Transverse colon (tissue), 4 donors: ENCODE measurements around the gene NHS. TPM values are rescaled to one million over a fixed set of nuclear protein-coding genes. Genes with fewer than 3 reads are reported as not detected.

Experiments
- DNase-seq: peaks from one replicate; pipeline ENCODE4 v3.0.0-alpha.2; 2019
- H3K27ac ChIP-seq, 4 donors: fragments of 200-600 bp; sonication (generic); 2 replicates each; pipeline ENCODE4 v1.5.1; 2016 to 2018; ENCODE audit warnings: inconsistent platforms in 4 of 4
- H3K27me3 ChIP-seq: fragments of 200-600 bp; sonication (generic); 2 replicates; pipeline ENCODE4 v1.5.1; 2017; ENCODE audit warnings: inconsistent platforms
- H3K36me3 ChIP-seq, 4 donors: fragments of 200-600 bp; sonication (generic); 2 replicates each; pipeline ENCODE4 v1.5.1; 2017 to 2019; ENCODE audit warnings: inconsistent platforms in 4 of 4
- H3K4me1 ChIP-seq, 4 donors: fragments of 200-600 bp; sonication (generic); 2 replicates each; pipeline ENCODE4 v1.5.1; 2017 to 2020; ENCODE audit warnings: inconsistent platforms in 4 of 4
- H3K4me3 ChIP-seq, 4 donors: fragments of 200-600 bp; sonication (generic); 1 replicate in 1 of 4; 2 replicates in 3 of 4; pipeline versions ENCODE4 v1.5.1 to v1.6.1; 2017 to 2019; ENCODE audit warnings: inconsistent platforms in 4 of 4
- H3K9me3 ChIP-seq, 2 donors: fragments of 200-600 bp; sonication (generic); 2 replicates each; pipeline ENCODE4 v1.5.1; 2017 to 2019; ENCODE audit warnings: inconsistent platforms in 2 of 2
- CTCF ChIP-seq, 5 experiments: fragments of 200-600 bp in 3 of 5; fragments of 450-650 bp in 2 of 5; sonication (generic) in 3 of 5; IDR thresholded peaks; 1 replicate in 2 of 5; 2 replicates in 3 of 5; pipeline ENCODE4 v1.5.1; 2016 to 2017; ENCODE audit warnings: antibody characterized with exemption in 5 of 5, inconsistent platforms in 3 of 5, mild to moderate bottlenecking in 2 of 5, moderate library complexity in 1 of 5
- EP300 ChIP-seq: sonication (generic); formaldehyde crosslinking; IDR thresholded peaks from one replicate; pipeline ENCODE4 v1.6.1; 2017; ENCODE audit warnings: antibody characterized with exemption, low read depth
- POLR2A ChIP-seq: fragments of 450-650 bp; IDR thresholded peaks from one replicate; pipeline ENCODE4 v1.6.1; 2016; ENCODE audit warnings: antibody characterized with exemption, mild to moderate bottlenecking, moderate library complexity
- POLR2AphosphoS5 ChIP-seq, 3 donors: sonication (generic); formaldehyde crosslinking; IDR thresholded peaks; one replicate each; pipeline ENCODE4 v1.6.1; 2016; ENCODE audit warnings: antibody characterized with exemption in 3 of 3
- WGBS, 2 donors: methylation state at CpG; one replicate each; pipeline ENCODE4 v1.1.5; 2018; ENCODE audit warnings: low coverage in 1 of 2; 5-methylcytosine and 5-hydroxymethylcytosine counted together
- in situ Hi-C, 4 donors: fragments of 200-750 bp; cut with MboI; loops; one replicate each; pipeline versions ENCODE4 v1.15.0 to v1.15.1; 2017; ENCODE audit warnings: low sequenced_read_pairs in 3 of 4, low pct_ligation_motif_present in 1 of 4, low pct_unique_long_range_greater_than_20kb in 1 of 4
- intact Hi-C: fragments of 100-400 bp; cut with DNase I; formaldehyde crosslinking; loops from one replicate; pipeline ENCODE4 v1.15.1; 2023; ENCODE audit warnings: low total_unique reads
- total RNA-seq, 4 donors: library from RNA; depleted of rRNA; stranded (reverse); fragments of >200 nt; gene quantifications; one replicate each; pipeline ENCODE4 v1.1.0, GENCODE V29; 2016

The NHS gene
- total RNA-seq, 4 donors from 2014 or later = 1.2 to 10.7 (median 5.0) TPM

GRCh38 chrX:17511556-17511955 lies 136.6 kb downstream of the NHS start:
- no peak overlapping the region for H3K27ac ChIP-seq
- H3K36me3 ChIP-seq = no peaks in the 10 kb centered on the region
- no peak for TF ChIP-seq POLR2AphosphoS5 (IDR thresholded peaks at IDR 0.05)
- TF ChIP-seq POLR2A = no peak
- TF ChIP-seq CTCF (IDR thresholded peaks at IDR 0.05) = no peak
- no peak for TF ChIP-seq EP300
- no peaks in the 10 kb centered on the region for H3K27me3 ChIP-seq
- H3K9me3 ChIP-seq = no peaks in the 10 kb centered on the region
- DNase-seq = no peak
- in situ Hi-C loops (no loop called here), intact Hi-C loops (no loop called here)
- 67 to 82% methylated on average over 1 of the region's 1 CpG for WGBS, 2 donors
- no peak overlapping the region for H3K4me3 ChIP-seq
- no peaks in the 10 kb centered on the region for H3K4me1 ChIP-seq

DNA sequence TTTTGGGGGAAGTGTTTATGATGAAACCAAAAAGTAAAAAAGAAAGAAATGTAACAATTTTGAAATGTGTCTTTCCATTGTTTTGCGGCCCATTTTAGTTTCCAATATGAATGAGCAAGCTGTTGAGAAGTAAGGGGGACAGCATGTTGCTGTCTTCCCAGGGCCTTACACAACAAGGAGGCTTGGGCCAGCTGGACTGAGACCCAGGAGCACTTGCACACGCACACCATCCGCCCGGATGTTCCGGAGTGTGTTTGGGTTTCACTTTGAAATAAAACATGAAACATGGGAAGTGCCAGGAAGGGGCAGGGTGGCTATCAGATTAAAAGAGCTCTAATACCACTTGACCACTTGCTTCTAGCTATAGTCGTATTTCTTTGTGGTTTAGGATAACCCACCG lies 144.4 kb downstream of the NHS start:
- peak; percentile 18 for DNase-seq
- TF ChIP-seq POLR2AphosphoS5 (IDR thresholded peaks at IDR 0.05) (peak in 2 of 3 donors; percentile 39 to 55), CTCF (IDR thresholded peaks at IDR 0.05) (no peak)
- peak overlapping the region in 3 of 4 donors; percentile 12 to 57 (median 47) for H3K27ac ChIP-seq
- 40 to 64% methylated on average over 1 to 7 of the region's 7 CpGs for WGBS, 2 donors
- no peaks in the 10 kb centered on the region for H3K36me3 ChIP-seq
- H3K27me3 ChIP-seq = no peaks in the 10 kb centered on the region
- no peaks in the 10 kb centered on the region for H3K9me3 ChIP-seq
- no peak overlapping the region for H3K4me3 ChIP-seq
- H3K4me1 ChIP-seq = no peaks in the 10 kb centered on the region
- intact Hi-C loops (no loop called here), in situ Hi-C loops (no loop called here)

DNA sequence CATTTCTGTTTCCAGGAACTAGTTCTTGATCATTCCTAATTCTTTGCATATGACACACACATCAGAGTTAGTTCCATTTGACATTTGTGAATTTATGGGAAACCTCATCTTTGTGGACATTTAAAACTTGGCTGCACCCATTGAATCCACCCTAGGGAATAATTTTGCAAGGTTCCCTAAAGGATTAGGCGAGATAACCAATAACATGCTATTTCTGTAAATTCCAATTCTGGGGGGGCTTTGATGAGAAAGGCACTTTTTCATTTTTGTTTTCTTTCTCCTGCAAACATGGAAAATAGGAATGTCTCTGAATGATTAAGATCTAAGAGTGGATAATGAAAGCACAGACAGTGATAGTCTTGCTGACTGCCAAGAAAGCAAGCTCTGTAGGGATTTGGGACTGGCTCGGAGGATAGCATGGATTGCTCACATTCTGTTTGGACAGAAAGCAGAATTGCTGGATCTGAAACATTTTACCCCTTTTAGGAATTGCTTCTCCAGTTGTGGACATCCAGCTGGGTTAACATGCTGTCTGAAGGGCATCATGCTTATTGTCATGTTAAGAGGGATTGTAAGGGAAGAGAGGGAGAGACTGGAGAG lies 145.1 kb downstream of the NHS start:
- in situ Hi-C loops = no loop called here
- TF ChIP-seq EP300 = no peak
- no peak for TF ChIP-seq POLR2A
- TF ChIP-seq POLR2AphosphoS5 (IDR thresholded peaks at IDR 0.05) = no peak
- no peak for TF ChIP-seq CTCF (IDR thresholded peaks at IDR 0.05)
- intact Hi-C loops = no loop called here
- H3K4me1 ChIP-seq = no peaks in the 10 kb centered on the region
- no peaks in the 10 kb centered on the region for H3K27me3 ChIP-seq
- no peak overlapping the region for H3K4me3 ChIP-seq
- peak overlapping the region in 3 of 4 donors; percentile 25 to 47 (median 45) for H3K27ac ChIP-seq
- 50 to 66% methylated on average over 1 to 2 of the region's 2 CpGs for WGBS, 2 donors
- no peaks in the 10 kb centered on the region for H3K36me3 ChIP-seq
- H3K9me3 ChIP-seq = no peaks in the 10 kb centered on the region
- no peak for DNase-seq

GRCh38 chrX:17521871-17522693 lies 147.1 kb downstream of the NHS start:
- Histone ChIP-seq H3K4me1 (peaks cover 0 to 2% (median 0%) of the 10 kb centered on the region in 4 donors), H3K9me3 (no peaks in the 10 kb centered on the region), H3K36me3 (no peaks in the 10 kb centered on the region), H3K27ac (peak overlapping the region in 1 of 4 donors; percentile 21), H3K27me3 (no peaks in the 10 kb centered on the region), H3K4me3 (no peak overlapping the region)
- no peak for TF ChIP-seq POLR2A
- no peak for TF ChIP-seq CTCF (IDR thresholded peaks at IDR 0.05)
- TF ChIP-seq EP300 = no peak
- TF ChIP-seq POLR2AphosphoS5 (IDR thresholded peaks at IDR 0.05) = no peak
- DNase-seq = peak; percentile 28
- 38 to 40% methylated on average over 1 to 15 of the region's 16 CpGs for WGBS, 2 donors
- intact Hi-C loops = no loop called here
- in situ Hi-C loops = no loop called here
